AG04449 (cell line): Measurements from ENCODE around the gene FRMD3.

Experiments
- CTCF ChIA-PET: fragments of 350-600 bp; formaldehyde crosslinking; extraction: SDS; loops from one replicate; lab custom pipeline; 2021; ENCODE audit warnings: antibody characterized with exemption; lab: Yijun Ruan, JAX
- POLR2A ChIA-PET: fragments of 400-600, 350-600 bp; formaldehyde crosslinking; extraction: SDS; loops from one replicate; lab custom pipeline; 2020; ENCODE audit warnings: antibody characterized with exemption, inconsistent platforms; lab: Yijun Ruan, JAX
- DNase-seq: peaks from one replicate; pipeline ENCODE4 v3.0.0-alpha.2; 2010; ENCODE audit warnings: low read depth, low spot score
- H3K4me3 ChIP-seq: 2 replicates; pipeline ENCODE4 v1.5.1; 2011; ENCODE audit warnings: low read depth, mild to moderate bottlenecking, control low read depth, low read length
- CTCF ChIP-seq: IDR thresholded peaks from one replicate; pipeline ENCODE4 v1.5.1; 2011; ENCODE audit warnings: mild to moderate bottlenecking, moderate library complexity, low read length, control low read depth, inconsistent platforms; ENCODE audit not compliant: insufficient read depth; ENCODE audit errors: missing control alignments

Gene FRMD3

GRCh38 chr9:83231039-83231438, 307.2 kb downstream of the FRMD3 start:
- no peak for DNase-seq
- POLR2A ChIA-PET: no interaction called here
- TF ChIP-seq CTCF: peak; percentile 55
- CTCF ChIA-PET: interaction anchor here (0.8 to 4.2 kb wide), 7 partner anchors 8 to 306 kb away, joined by 3 to 24 read pairs (median 3); no protein-coding TSS in a partner anchor
- H3K4me3 ChIP-seq: no peak overlapping the region

- peak; percentile 14 for DNase-seq
- ChIA-PET CTCF (interaction anchor here (0.9 to 3.1 kb wide), 17 partner anchors 10 to 691 kb away, joined by 3 to 32 read pairs (median 6); partner anchors contain the start of gene FRMD3), POLR2A (no interaction called here)
- H3K4me3 ChIP-seq: no peak overlapping the region
- TF ChIP-seq CTCF: no peak
Measured at GRCh38 chr9:83220730-83221129, 317.5 kb downstream of the FRMD3 start.

- ChIA-PET POLR2A (no interaction called here), CTCF (interaction anchor here (0.6 to 3.1 kb wide), 30 partner anchors 11 to 692 kb away, joined by 3 to 32 read pairs (median 4); partner anchors contain the start of gene FRMD3)
- TF ChIP-seq CTCF: no peak
- peak overlapping the region; percentile 62 for H3K4me3 ChIP-seq
- no peak for DNase-seq
Measured at GRCh38 chr9:83219924-83220438, 318.2 kb downstream of the FRMD3 start.

- DNase-seq: peak; percentile 12
- ChIA-PET CTCF (interaction anchor here (0.6 to 3.1 kb wide), 28 partner anchors 12 to 692 kb away, joined by 3 to 32 read pairs (median 5); partner anchors contain the start of gene FRMD3), POLR2A (no interaction called here)
- H3K4me3 ChIP-seq: peak overlapping the region; percentile 62
- peak; percentile 77 for TF ChIP-seq CTCF
Measured at GRCh38 chr9:83219154-83219923, 318.9 kb downstream of the FRMD3 start.

GRCh38 chr9:83218411-83219090, 319.6 kb downstream of the FRMD3 start:
- no peak for TF ChIP-seq CTCF
- ChIA-PET CTCF (interaction anchor here (1.3 kb wide), 1 partner anchor 12 kb away, joined by 4 read pairs; no protein-coding TSS in a partner anchor), POLR2A (no interaction called here)
- peak overlapping the region; percentile 62 for H3K4me3 ChIP-seq
- DNase-seq: no peak
